ENCODE data around the gene RAB35. TPM values are rescaled to one million over a fixed set of nuclear protein-coding genes. Genes with fewer than 3 reads are reported as not detected.

The RAB35 gene
- 10 to 100 TPM; 65.0 to 85.9 (median 81.2) TPM for total RNA-seq
- 36.0 TPM for total RNA-seq (2013)

GRCh38 chr12:120116441-120116791 lies at the start of gene RAB35:
Gene RAB35 (minus strand): TSS chr12:120116753. CDS start chr12:120116650, 103 bp downstream.
- H3K4me3 ChIP-seq (ENCODE audit: low read length) = peak within 1 kb of the TSS; percentile 88
- TF ChIP-seq CTCF (IDR thresholded peaks at IDR 0.05) = no peak
- H3K4me1 Mint-ChIP-seq = peaks cover 49 to 56% of the 10 kb centered on the region in 2 donors
- ATAC-seq = no peak
- 0% methylated on average over 50 of the region's 50 CpGs for WGBS (ENCODE audit: insufficient coverage)
- H3K27ac Mint-ChIP-seq = peak within 1 kb of the TSS; percentile 23 to 87
- no peaks in the 10 kb centered on the region for H3K27me3 ChIP-seq (ENCODE audit: control insufficient read depth, insufficient read depth, low read length)
- peak within 1 kb of the TSS; percentile 95 for H3K4me3 Mint-ChIP-seq
- H3K9me3 ChIP-seq (ENCODE audit: control insufficient read depth, insufficient read depth, low read length) = no peaks in the 10 kb centered on the region
- H3K27ac ChIP-seq (ENCODE audit: low read length) = peak within 1 kb of the TSS; percentile 85
- H3K36me3 Mint-ChIP-seq = no peaks in the 10 kb centered on the region
- no peaks in the 10 kb centered on the region for H3K9me3 Mint-ChIP-seq
- no peak for DNase-seq
- no peaks in the 10 kb centered on the region for H3K27me3 Mint-ChIP-seq (ENCODE audit: low read depth in 2 of 2)
- no peaks in the 10 kb centered on the region for H3K36me3 ChIP-seq (ENCODE audit: control insufficient read depth, insufficient read depth, low read length)
- H3K4me1 ChIP-seq (ENCODE audit: control insufficient read depth, insufficient read depth, low read length) = peaks cover 51% of the 10 kb centered on the region
- intact Hi-C loops (cut with micrococcal nuclease) = loop anchor here (5.0 kb wide), 1 partner anchor 86 kb away; the partner anchor contains the start of gene RPLP0

- Histone ChIP-seq H3K27me3 (ENCODE audit: control insufficient read depth, insufficient read depth, low read length) (no peaks in the 10 kb centered on the region), H3K36me3 (ENCODE audit: control insufficient read depth, insufficient read depth, low read length) (peaks cover 63% of the 10 kb centered on the region), H3K9me3 (ENCODE audit: control insufficient read depth, insufficient read depth, low read length) (no peaks in the 10 kb centered on the region), H3K4me1 (ENCODE audit: control insufficient read depth, insufficient read depth, low read length) (no peaks in the 10 kb centered on the region), H3K4me3 (ENCODE audit: low read length) (no peak overlapping the region), H3K27ac (ENCODE audit: low read length) (no peak overlapping the region)
- no peaks in the 10 kb centered on the region for H3K9me3 Mint-ChIP-seq
- TF ChIP-seq CTCF (IDR thresholded peaks at IDR 0.05) = no peak
- 97% methylated on average over 11 of the region's 11 CpGs for WGBS (ENCODE audit: insufficient coverage)
- no peak overlapping the region for H3K4me3 Mint-ChIP-seq
- no peak for DNase-seq
- peaks cover 18% of the 10 kb centered on the region for H3K36me3 Mint-ChIP-seq
- no peak overlapping the region for H3K27ac Mint-ChIP-seq
- no peaks in the 10 kb centered on the region for H3K27me3 Mint-ChIP-seq (ENCODE audit: low read depth in 2 of 2)
- peaks cover 0 to 4% of the 10 kb centered on the region in 2 donors for H3K4me1 Mint-ChIP-seq
- no peak for ATAC-seq
- intact Hi-C loops (cut with micrococcal nuclease) = no loop called here
These were observed 47.7 kb upstream of the RAB35 start for GRCh38 chr12:120164293-120164692.

GRCh38 chr12:120162763-120163162 lies 46.2 kb upstream of the RAB35 start:
- H3K27ac Mint-ChIP-seq = no peak overlapping the region
- 96% methylated on average over 8 of the region's 8 CpGs for WGBS (ENCODE audit: insufficient coverage)
- no peak overlapping the region for H3K27ac ChIP-seq (ENCODE audit: low read length)
- no peaks in the 10 kb centered on the region for H3K4me1 Mint-ChIP-seq
- no peak for TF ChIP-seq CTCF (IDR thresholded peaks at IDR 0.05)
- no peak overlapping the region for H3K4me3 ChIP-seq (ENCODE audit: low read length)
- intact Hi-C loops (cut with micrococcal nuclease) = no loop called here
- no peak for ATAC-seq
- H3K27me3 Mint-ChIP-seq (ENCODE audit: low read depth in 2 of 2) = no peaks in the 10 kb centered on the region
- no peak overlapping the region for H3K4me3 Mint-ChIP-seq
- no peaks in the 10 kb centered on the region for H3K27me3 ChIP-seq (ENCODE audit: control insufficient read depth, insufficient read depth, low read length)
- H3K9me3 ChIP-seq (ENCODE audit: control insufficient read depth, insufficient read depth, low read length) = no peaks in the 10 kb centered on the region
- H3K36me3 Mint-ChIP-seq = peaks cover 18% of the 10 kb centered on the region
- peaks cover 62% of the 10 kb centered on the region for H3K36me3 ChIP-seq (ENCODE audit: control insufficient read depth, insufficient read depth, low read length)
- H3K4me1 ChIP-seq (ENCODE audit: control insufficient read depth, insufficient read depth, low read length) = no peaks in the 10 kb centered on the region
- no peak for DNase-seq
- H3K9me3 Mint-ChIP-seq = no peaks in the 10 kb centered on the region

GRCh38 chr12:120161852-120162251 lies 45.3 kb upstream of the RAB35 start:
- peaks cover 18% of the 10 kb centered on the region for H3K36me3 Mint-ChIP-seq
- Histone ChIP-seq H3K36me3 (ENCODE audit: control insufficient read depth, insufficient read depth, low read length) (peaks cover 69% of the 10 kb centered on the region), H3K9me3 (ENCODE audit: control insufficient read depth, insufficient read depth, low read length) (no peaks in the 10 kb centered on the region), H3K4me1 (ENCODE audit: control insufficient read depth, insufficient read depth, low read length) (no peaks in the 10 kb centered on the region), H3K27ac (ENCODE audit: low read length) (no peak overlapping the region), H3K27me3 (ENCODE audit: control insufficient read depth, insufficient read depth, low read length) (no peaks in the 10 kb centered on the region), H3K4me3 (ENCODE audit: low read length) (no peak overlapping the region)
- no peaks in the 10 kb centered on the region for H3K27me3 Mint-ChIP-seq (ENCODE audit: low read depth in 2 of 2)
- H3K9me3 Mint-ChIP-seq = no peaks in the 10 kb centered on the region
- intact Hi-C loops (cut with micrococcal nuclease) = no loop called here
- H3K4me3 Mint-ChIP-seq = no peak overlapping the region
- ATAC-seq = no peak
- TF ChIP-seq CTCF (IDR thresholded peaks at IDR 0.05) = no peak
- H3K4me1 Mint-ChIP-seq = no peaks in the 10 kb centered on the region
- no peak for DNase-seq
- no peak overlapping the region for H3K27ac Mint-ChIP-seq
- 96% methylated on average over 11 of the region's 11 CpGs for WGBS (ENCODE audit: insufficient coverage)

Measured in natural killer cell (primary cell).